ENCODE data around the gene HAT1.
"Not testable (repeated sequence)": the region's sequence is repeated elsewhere in the genome, so short reads cannot be mapped to it uniquely, and the experiment has no call there.

The HAT1 gene

GRCh38 chr2:171972329-171972982 is 50.2 kb downstream of the HAT1 start:
- no peak for FAIRE-seq
- DNase-seq (ENCODE audit: low spot score) = no peak

GRCh38 chr2:171979103-171979502 is 56.8 kb downstream of the HAT1 start:
- FAIRE-seq = no peak
- no peak for DNase-seq (ENCODE audit: low spot score)

GRCh38 chr2:171983924-171984323 is 61.7 kb downstream of the HAT1 start:
- DNase-seq (ENCODE audit: low spot score) = not testable (repeated sequence)

GRCh38 chr2:171985076-171985475 is 62.8 kb downstream of the HAT1 start:
- FAIRE-seq (no peak), DNase-seq (ENCODE audit: low spot score) (no peak)

More at GRCh38 chr2:171983924-171984323, 61.7 kb downstream of the HAT1 start:
- not testable (repeated sequence) for FAIRE-seq

DNA sequence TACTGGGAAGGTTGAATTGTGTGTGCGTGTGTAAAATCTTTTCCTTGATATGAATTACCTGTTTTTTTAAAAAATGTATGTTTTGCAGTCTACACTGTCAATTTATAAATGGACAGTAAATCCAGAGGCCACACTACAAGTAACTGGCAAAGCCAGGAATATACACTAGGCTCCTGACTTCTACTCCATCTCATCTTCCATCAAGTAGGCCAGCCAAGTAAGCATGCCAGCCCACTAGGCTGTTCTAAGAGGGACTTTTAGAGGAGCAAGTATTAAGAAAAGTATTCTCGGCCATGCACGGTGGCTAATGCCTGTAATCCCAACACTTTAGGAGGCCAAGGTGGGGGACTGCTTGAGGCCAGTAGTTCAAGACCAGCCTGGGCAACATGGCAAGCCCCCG is 64.5 kb downstream of the HAT1 start:
- no peak for FAIRE-seq
- DNase-seq (ENCODE audit: low spot score) = no peak

DNA sequence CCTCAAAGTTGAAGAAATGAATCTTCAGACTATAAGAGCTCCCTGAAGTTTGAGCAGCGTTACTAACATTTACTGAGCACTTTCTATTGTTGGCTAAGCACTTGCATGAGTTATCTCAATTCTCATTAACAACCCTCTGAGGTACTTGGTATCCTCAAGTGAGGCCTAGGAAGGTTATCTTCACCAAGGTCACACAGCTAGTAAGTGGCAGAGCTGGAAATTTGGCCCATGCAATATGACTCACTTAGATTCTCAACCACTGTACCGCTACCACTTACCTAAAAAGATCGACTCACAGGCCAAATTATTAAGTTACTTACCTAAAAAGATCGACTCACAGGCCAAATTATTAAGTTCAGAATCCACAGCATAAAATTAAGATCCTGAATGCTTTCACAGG is 68.8 kb downstream of the HAT1 start:
- FAIRE-seq (no peak), DNase-seq (ENCODE audit: low spot score) (no peak)

- no peak for FAIRE-seq
- no peak for DNase-seq (ENCODE audit: low spot score)
Observed at GRCh38 chr2:171995586-171995985, 73.3 kb downstream of the HAT1 start.

DNA sequence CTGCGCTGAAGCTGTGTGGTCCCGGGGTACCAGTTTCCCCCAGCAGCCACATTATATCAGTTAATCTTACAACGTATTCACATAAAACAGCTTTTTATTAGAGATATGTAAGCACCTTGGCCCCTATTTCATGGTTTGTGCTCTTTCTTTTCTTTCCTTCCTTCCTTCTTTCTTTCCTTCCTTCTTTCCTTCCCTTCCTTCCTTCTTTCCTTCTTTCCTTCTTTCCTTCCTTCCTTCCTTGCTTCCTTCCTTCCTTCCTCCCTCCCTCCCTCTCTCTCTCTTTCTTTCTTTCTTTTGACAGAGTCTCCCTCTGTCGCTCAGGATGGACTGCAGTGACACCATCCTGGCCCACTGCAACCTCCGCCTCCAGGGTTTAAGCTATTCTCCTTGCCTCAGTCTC is 73.8 kb downstream of the HAT1 start:
- no peak for FAIRE-seq
- DNase-seq (ENCODE audit: low spot score) = no peak

DNA sequence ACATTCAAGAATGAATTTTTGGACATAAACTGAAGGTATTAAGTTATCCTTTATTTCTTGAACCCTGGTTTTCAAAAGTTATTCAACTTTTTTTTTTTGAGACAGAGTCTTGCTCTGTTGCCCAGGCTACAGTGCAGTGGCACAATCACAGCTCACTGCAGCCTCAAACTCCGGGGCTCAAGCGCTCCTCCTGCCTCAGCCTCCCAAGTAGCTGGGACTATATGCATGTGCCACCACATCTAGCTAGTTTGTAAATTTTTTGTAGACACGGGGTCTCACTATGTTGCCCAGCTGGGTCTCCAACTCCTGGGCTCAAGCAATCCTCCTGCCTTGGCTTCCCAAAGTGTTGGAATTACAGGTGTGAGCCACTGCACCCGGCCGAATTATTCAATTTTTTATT is 74.8 kb downstream of the HAT1 start:
- FAIRE-seq; DNase-seq (ENCODE audit: low spot score): not testable (repeated sequence)

DNA sequence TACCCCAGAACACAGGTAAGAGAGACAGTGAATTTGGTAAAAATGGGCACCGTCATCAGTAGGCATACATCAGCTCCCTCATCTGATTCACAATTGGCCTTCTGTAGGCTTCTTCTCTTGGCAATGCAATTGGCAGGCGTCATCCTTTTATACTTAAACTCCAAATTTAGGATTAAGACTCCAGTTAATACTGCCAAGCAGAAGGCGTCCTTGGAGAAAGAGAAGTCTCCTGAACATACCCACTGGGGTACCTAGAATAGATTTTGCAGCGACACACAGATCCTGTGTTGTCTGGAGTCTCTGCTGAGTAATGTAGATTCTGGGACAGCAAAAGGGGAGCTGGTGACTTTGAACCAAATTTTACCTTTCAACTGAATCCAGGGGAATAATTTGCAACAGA is 76.9 kb downstream of the HAT1 start:
- DNase-seq (ENCODE audit: low spot score) (no peak), FAIRE-seq (no peak)

GRCh38 chr2:171999604-172000469 is 77.6 kb downstream of the HAT1 start, which contains the start of gene METAP1D:
TSS of gene METAP1D (plus strand) at chr2:171999953. CDS start at chr2:171999970, 17 bp downstream.
- FAIRE-seq (peak; percentile 79), DNase-seq (ENCODE audit: low spot score) (peak; percentile 98)

- no peak for DNase-seq (ENCODE audit: low spot score)
Observed at GRCh38 chr2:172000696-172001361, 78.6 kb downstream of the HAT1 start.

DNA sequence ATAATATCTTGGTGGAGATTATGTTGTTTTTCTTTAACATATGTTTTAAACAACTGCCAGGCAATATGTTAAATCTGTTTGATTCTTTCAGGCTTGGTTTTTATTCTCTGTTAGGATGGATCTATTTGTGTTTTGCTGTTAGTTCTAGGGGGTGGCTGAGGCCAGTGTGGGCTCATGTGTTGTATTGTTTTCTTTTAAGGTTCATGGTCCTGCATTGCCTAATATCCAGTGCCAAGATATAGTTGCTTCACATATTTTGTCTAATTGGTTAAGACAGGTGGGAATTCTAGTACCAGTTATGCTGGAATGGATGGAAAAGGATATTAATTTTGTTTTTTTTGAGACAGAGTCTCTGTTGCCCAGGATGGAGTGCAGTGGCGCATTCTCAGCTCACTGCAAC is 85.1 kb downstream of the HAT1 start:
- FAIRE-seq (no peak), DNase-seq (ENCODE audit: low spot score) (no peak)

More at GRCh38 chr2:172000696-172001361, 78.6 kb downstream of the HAT1 start:
- FAIRE-seq = no peak

DNA sequence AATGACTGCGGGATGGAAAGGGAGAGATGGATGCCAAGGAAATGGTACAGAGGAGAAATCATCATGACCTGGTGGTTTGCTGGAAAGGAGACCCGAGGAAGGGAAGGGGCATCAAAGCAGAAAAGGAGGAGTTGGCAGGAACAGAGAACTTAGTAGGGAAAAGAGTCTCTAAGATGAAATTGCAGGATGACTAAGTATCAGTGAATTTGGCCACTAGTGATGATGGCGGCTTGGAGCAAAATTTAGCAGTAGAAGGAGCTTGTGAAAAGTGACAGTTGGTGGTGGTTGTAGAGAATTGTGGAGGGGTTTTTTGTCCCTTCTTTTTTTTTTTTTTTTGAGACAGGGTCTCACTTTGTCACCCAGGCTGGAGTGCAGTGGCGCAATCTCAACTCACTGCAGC is 87.6 kb downstream of the HAT1 start:
- no peak for FAIRE-seq
- DNase-seq (ENCODE audit: low spot score) = no peak

GRCh38 chr2:172011812-172012575 is 89.7 kb downstream of the HAT1 start:
- no peak for FAIRE-seq
- no peak for DNase-seq (ENCODE audit: low spot score)

GRCh38 chr2:172012677-172013391 is 90.6 kb downstream of the HAT1 start:
- DNase-seq (ENCODE audit: low spot score) (no peak), FAIRE-seq (no peak)

DNA sequence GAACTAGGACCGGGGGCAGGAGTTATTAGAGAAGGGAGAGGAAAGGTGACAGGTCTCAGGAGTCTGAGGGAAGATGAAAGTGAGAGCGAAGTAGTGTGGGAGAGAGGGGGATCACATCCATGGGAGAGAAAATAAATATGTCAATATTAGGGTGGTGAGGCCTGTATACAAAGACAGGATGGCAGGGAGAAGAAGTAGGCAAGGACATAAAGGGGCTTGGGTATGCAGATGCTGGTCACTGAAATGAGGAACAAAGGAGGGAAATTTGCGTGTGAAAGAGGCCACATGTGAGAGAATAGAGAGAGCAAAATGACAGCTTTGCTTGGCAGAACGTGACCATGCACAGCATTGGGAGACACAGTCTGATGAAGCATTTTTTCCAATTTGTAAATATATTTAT is 91.1 kb downstream of the HAT1 start:
- no peak for FAIRE-seq
- no peak for DNase-seq (ENCODE audit: low spot score)

DNA sequence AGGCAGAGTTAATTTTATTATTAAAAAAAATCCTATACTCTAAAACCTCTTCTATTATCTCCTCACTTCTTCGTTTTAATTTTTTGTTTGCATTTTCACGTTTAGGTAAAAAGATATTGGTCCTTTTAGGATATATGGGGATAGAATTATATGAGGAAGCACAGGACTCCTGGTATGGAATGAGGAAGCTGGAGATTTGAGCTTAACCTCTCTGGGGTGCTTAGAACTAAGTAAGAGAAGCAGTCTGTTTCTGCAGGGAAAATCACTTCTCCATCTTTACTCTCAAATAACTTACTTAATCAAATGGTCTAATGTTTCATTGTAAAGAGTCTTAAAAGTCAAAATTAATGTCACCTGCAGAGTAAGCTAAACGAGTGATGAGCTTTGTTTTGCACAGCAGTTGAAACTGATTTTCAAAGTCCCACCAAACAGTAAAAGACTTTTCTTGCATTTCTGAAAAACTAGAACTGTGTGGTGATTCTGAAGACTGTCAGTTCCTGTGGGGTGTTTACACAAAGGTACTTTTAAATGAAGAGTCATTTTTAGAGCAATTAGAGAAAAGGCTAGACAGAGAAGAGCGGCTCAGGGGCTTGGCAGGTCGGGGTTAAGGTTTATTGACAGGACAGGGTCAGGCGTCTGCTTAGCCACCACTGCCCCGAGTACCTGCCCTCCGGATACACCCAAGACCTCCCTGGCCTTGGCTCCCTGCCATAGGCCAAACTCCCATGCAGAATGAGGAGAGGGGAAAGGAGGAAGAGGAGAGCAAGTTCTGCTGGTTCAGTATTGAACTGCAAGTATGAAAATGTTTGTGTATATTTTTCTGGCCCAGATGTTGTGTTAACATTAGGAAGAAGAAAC is 99.0 kb downstream of the HAT1 start:
- no peak for FAIRE-seq
- DNase-seq (ENCODE audit: low spot score) = peak; percentile 22

- peak; percentile 42 for DNase-seq (ENCODE audit: low spot score)
Observed at GRCh38 chr2:172021955-172022354, 99.7 kb downstream of the HAT1 start.

DNA sequence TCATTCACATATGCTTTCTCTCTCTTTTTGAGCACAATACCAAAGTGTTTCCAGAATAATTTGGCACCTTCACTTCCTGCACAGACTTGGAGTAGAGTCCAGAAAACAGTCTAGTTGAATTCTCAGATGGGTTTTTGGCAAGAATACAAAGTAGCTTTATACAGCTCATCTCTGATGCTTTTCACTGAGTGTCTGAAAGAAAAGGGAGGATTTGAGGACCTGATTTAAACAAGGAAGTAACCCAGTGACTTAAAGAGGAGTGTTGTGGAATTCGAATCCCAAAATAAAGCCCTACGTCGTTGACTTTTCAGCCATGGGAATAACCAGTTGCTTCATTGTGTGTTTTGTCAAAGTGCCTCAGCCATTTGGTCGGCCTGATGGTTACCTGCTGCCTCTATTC is 109.3 kb downstream of the HAT1 start:
- DNase-seq (ENCODE audit: low spot score) = no peak
- no peak for FAIRE-seq

More at GRCh38 chr2:172021955-172022354, 99.7 kb downstream of the HAT1 start:
- no peak for FAIRE-seq

All from urothelium cell line (cell line).